ELR (cell line): ENCODE measurements around the gene SLC49A4.

ENCODE experiments used
- DNase-seq: peaks from one replicate; pipeline ENCODE4 v3.0.0-alpha.2; 2015; ENCODE audit warnings: low read depth

SLC49A4 gene

DNA sequence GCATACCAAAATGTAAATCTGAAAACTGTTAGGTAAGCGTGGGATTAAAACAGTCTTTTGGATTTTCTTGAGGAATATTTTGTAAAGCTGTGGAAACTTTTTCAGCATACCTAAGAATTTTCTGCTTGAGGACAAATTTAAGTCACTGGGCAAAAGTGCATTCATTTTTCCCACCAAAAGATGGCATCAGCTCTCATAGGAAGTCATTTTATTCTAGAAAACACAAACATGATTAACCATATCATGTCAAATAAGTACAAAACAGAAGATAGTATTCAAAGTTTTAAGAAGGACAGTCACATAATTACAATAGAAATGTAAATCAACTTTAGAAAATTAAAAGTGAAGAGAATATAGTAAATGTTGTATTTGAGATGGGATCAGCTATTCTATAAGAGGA lies 63.5 kb downstream of the SLC49A4 start:
- DNase-seq = peak; percentile 36

DNA sequence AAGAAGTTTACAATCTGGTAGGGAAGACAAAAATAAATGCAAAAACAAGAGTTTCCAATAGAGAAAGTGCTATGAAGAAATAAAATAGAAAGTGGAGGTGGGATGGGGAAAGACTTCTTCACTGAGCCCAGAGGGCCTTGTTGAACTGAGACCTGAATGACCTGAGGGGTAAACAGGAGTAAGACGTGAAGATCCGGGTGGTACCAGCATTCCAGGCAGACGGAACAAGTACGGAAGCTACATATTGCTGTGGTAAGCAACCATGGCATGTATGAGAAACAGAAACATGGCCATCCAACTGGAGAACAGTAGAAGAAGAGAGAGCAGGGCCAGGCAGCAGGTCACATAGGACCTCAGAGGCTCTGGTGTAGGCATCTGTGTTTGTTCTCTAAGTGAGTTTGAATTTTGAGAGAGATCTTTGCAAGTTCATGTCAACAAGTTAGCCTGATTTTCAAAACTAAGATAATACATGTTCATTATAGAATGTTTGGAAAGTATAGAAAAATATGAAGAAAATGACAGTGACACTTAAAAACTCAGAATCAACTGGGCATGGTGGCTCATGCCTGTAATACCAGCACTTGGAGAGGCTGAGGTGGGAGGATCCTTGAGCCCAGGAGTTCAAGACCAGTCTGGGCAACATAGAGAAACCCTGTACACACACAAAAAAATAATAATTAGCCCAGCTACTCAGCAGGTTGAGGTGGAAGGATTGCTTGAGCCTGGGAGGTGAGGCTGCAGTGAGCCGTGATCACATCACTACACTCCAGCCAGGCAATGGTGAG lies 64.3 kb downstream of the SLC49A4 start:
- no peak for DNase-seq

GRCh38 chr3:122862381-122862780 lies 67.5 kb downstream of the SLC49A4 start:
- DNase-seq = no peak

DNA sequence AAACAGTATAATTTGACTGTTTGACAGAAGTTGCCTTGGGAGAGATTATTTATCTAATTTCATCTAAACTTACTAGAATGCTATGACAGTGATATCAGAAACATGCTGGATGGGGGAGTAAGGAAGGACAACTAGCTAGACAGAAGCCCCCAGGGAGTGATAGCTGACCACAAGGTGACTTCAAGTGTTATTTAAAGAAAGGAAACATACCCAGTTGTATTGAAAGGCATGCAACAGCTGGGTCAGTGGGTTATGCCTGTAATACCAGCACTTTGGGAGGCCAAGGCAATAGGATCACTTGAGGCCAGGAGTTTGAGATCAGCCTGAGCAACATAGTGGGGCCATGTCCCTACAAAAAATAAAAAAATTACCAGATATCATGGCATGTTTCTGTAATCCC lies 69.6 kb downstream of the SLC49A4 start:
- DNase-seq = no peak

DNA sequence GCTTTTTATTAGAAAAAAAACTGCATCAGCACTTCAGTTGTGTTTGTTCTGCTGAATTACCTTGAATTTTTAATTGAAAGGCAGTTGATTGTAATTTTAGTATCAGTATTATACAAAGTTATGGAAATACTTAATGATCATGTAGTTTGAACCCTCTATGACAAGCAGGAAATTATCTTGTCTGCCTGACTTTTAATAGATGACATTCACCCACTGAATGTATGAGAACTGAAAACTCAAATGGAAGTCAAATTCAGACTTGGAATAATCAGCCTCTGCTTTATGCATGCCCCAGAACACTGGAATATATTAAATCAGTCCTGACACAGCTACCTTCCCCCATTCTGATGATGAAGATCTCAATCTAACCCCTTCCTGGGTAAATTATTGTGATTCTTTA lies 73.5 kb downstream of the SLC49A4 start:
- no peak for DNase-seq

GRCh38 chr3:122873741-122874515 lies 79.1 kb downstream of the SLC49A4 start:
- no peak for DNase-seq

DNA sequence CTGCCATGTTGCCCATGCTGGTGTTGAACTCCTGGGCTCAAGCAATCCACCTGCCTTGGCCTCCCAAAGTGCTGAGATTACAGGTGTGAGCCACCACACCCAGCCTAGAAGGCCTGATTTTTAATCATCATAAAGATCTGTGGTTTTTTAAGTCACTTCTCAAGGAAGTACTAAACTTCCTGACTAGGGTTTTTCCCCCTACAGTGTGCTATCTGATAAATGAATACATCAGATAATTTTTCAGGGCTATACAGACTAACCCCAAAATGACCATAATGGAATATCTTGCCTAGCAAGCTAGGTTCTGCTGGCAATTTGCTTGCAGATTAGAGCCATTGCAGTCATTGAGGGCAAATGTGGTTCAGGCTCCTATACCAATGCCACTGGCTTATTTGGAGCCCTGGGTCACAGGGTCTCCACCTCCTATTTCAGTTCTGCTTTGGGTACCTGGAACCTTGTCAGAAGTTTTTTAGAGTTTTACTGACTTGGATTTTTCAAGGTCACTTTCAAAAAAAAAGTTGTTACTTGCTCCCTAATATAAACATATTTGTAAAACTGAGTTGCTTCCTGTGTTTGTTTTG lies 80.8 kb downstream of the SLC49A4 start:
- DNase-seq = no peak

DNA sequence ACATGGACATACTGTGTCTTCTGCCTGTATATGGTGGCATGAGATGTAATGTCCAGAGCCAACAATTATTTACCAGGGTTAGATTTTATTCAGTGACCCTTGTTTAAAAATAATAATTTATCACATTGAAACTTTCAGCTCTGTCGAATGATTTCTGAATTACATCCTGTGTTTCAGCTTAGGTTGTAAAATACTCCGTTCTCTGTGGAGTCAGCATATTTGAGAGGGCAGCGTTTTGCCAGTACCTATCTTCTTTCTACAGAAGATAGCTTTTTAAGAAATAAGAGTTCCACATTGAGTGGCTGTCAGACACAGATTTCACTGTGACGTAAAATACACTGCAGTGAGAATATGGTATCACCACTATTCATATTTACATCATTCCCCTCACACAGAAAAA lies 85.3 kb downstream of the SLC49A4 start:
- DNase-seq = no peak

DNA sequence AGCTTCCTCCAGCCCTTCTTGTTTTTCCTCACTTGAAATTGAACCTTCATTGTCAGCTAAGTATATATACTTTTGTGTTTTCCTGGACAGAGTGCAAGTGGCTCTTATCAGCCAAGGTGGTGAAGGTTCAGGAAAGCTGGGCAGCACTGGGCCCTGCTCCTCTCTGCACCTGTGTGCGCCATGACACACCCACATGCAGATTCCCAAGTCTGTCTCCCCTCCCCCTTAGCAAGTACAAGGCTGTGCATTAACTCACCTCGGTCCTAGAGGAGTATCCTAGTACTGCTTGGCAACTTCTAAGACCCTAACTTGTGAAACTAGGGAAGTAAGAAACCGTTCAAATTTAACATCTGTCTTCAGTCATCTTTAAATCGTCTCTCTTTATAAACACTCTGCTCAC lies 85.8 kb downstream of the SLC49A4 start:
- no peak for DNase-seq

GRCh38 chr3:122882361-122882947 lies 87.6 kb downstream of the SLC49A4 start:
- no peak for DNase-seq

DNA sequence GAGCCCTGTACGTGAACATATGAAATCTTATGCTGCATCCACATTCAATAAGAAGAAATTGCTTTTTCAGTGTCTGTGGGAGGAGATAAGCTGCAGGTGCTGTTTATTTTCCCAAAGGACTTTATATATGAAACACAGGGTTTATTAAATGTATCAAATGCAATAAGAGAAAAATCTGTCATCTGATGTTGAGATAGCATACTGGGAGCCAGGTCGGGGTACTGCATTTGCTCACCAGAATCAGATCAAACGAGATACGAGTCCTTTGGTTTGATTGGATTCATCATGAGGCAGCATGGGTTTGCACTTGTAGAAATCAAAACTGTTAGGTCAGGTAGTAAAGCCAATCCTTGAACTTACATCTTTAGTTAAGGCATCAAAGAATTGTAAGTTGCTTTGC lies 91.4 kb downstream of the SLC49A4 start:
- no peak for DNase-seq

DNA sequence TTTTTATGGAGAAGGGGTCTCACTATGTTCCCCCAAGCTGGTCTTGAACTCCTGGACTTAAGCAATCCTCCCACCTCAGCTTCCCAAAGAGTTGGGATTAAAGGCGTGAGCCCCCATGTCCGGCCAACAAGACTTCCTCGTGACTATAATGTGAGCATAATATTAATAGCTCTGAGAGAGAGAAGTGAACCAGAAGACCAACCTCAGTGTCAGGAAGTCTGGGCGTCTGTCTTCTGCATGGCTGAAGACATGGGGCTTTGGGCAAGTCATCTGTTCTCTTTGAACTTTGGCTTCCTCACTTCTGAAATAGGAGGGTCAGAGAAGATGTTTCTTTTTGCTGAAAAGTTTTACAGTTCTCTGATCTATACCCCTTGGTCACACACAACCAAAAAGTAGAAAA lies 92.1 kb downstream of the SLC49A4 start:
- no peak for DNase-seq

GRCh38 chr3:122890077-122890719 lies 95.3 kb downstream of the SLC49A4 start:
- DNase-seq = peak; percentile 17

DNA sequence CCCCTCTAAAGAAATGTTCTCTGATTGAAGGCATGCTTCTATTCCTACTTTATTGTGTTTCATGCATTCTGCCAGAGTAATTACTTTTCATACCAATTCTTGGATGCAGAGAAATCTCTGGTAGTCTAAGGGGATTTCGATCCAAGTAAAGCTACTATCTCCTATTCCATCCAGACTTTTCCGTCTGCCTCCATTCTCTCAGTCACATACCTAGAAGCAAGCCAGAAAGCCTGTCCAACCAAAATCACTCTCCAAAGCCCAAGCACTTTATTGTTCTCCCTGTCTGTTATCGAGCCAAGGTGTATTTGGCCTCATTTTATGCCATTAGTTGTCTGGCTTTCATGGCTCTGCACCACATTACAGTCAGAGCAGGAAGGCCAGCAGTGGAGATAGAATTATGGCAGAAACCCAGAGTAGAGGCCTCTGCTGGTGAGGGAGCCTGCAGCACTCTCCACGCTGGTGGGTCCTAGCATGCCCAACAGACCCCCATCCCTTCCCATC lies 95.9 kb downstream of the SLC49A4 start:
- no peak for DNase-seq

DNA sequence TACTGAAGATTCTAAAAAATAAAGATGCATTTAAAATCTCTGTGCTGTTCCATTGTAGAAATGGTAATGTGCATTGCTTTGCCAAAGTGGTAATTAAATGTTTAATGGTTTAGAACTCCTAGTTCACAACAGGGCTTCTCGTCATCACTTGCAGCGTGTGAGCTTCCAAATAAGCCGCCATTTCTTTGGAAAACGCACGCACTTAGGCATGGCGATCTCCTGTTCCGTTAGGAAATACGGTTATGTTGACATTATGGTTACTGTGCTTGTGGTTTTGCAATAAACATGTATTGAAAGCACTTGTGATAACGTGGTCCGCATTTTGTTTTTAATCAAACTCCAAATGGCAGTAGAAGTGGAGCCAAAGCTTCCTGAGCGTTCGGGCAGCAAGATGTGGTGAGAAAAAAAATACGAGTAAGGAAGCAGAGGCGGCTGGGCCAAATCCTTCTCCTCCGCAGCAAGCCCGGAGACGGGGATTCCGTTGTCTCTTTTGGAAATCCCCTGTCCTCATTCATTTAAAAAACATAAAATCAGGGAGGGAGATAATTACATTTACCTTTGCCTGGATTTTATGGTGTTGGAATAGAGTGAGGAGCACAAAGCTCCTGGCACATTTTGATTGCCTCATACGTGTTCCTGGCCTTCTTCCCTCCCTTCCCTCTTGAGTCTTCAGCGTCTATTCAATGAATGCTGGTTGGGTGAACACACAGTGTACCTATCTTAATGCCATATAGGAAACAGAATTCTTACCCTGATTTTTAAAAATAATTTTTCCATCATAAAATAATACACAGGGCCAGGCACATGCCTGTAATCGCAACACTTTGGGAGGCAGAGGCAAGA lies 97.5 kb downstream of the SLC49A4 start:
- no peak for DNase-seq

DNA sequence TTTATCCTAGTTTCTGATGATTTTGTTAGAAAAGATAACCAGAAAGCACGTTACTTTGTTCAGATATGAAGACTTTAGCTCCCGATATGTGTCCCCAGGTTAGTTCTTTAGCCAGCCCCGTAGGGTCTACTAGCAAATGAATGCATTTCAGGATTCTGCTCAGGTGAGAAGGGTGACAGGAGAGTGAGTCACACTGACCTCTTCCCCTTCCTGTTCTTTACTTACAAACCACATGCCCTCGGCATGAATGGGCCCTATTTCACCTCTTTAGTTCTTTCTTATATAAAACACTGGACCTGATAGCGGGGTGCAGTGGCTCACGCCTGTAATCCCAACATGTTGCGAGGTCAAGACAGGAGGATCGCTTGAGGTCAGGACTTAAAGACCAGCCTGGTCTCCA lies 98.4 kb downstream of the SLC49A4 start:
- peak; percentile 33 for DNase-seq

GRCh38 chr3:122893754-122894668 lies 99.1 kb downstream of the SLC49A4 start:
- peak; percentile 31 for DNase-seq

DNA sequence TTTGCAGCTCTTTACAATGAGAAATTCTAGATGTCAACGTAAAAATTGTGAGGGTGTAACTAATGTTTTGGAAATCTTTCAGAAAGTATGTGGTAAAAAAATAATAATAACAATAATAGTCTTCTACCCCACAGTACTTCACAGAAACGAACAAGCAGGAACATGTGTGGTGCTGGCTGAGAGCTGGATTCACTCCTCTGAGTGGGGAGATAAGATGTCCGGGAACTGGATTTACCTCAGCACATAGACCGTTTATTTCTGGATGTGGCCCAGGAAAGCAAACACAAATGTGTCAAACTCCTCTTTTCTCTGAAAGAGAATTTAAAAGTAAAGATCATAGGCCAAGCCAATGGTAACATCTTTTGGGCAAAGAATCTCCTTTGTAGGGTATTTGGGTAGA lies 103.4 kb downstream of the SLC49A4 start:
- DNase-seq = no peak

DNA sequence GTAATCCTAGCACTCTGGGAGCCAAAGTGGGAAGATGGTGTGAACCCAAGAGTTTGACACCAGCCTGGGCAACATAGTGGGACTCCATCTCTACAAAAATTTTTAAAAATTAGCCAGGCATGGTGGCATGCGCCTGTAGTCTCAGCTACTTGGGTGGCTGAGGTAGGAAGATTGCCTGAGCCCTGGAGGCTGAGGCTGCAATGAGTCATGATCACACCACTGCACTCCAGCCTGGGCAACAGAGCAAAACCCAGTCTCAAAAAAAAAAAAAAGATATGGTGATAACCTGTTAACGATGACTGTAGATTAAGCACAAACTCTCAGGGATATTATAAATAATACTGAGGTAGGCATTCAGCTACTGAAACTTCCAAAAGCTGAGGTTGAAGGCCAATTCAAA lies 107.5 kb downstream of the SLC49A4 start:
- peak; percentile 41 for DNase-seq

DNA sequence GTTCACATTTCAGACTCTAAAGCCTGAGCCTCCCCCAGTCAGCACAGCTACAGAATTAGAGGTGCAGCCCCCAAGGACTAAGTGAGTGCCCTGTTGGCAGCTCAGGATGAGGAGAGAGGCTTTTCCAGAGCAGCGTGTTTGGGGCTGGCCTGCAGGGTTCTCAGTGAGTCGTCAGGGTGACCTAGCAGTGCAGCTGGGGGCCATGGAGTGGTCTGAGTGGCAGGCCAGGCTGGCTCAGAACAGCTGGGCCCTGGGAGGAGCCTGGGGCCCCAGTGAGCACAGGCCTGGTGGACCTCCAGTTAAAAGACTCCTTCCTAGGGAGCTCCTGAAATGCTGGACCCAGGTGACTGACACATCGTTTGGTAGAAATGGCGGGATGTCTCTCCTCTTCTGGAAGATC lies 108.3 kb downstream of the SLC49A4 start:
- no peak for DNase-seq
